Measurements from ENCODE around the gene HADHB.
"Not testable (repeated sequence)": the region's sequence is repeated elsewhere in the genome, so short reads cannot be mapped to it uniquely, and the experiment has no call there.

Gene HADHB

GRCh38 chr2:26318950-26319349 is 74.2 kb downstream of the HADHB start:
- no peak for TF ChIP-seq CTCF (IDR thresholded peaks at IDR 0.05; ENCODE audit: low read depth, low read length)
- no peak for DNase-seq (ENCODE audit: low read depth, low spot score)
- H3K4me3 ChIP-seq (ENCODE audit: low read depth, low read length): no peak overlapping the region
- in situ Hi-C loops (cut with HindIII; ENCODE audit: low sequenced_read_pairs): no loop called here

GRCh38 chr2:26324479-26324878 is 79.7 kb downstream of the HADHB start:
- DNase-seq (ENCODE audit: low read depth, low spot score); in situ Hi-C loops (cut with HindIII; ENCODE audit: low sequenced_read_pairs); H3K4me3 ChIP-seq (ENCODE audit: low read depth, low read length): not testable (repeated sequence)

GRCh38 chr2:26324903-26325302 is 80.2 kb downstream of the HADHB start:
- no peak for TF ChIP-seq CTCF (IDR thresholded peaks at IDR 0.05; ENCODE audit: low read depth, low read length)
- no peak overlapping the region for H3K4me3 ChIP-seq (ENCODE audit: low read depth, low read length)
- in situ Hi-C loops (cut with HindIII; ENCODE audit: low sequenced_read_pairs): no loop called here
- DNase-seq (ENCODE audit: low read depth, low spot score): no peak

- peak; percentile 43 for DNase-seq (ENCODE audit: low read depth, low spot score)
- H3K4me3 ChIP-seq (ENCODE audit: low read depth, low read length): no peak overlapping the region
- in situ Hi-C loops (cut with HindIII; ENCODE audit: low sequenced_read_pairs): no loop called here
Observed at GRCh38 chr2:26325851-26326250, 81.1 kb downstream of the HADHB start.

GRCh38 chr2:26326514-26326913 is 81.8 kb downstream of the HADHB start:
- no peak for TF ChIP-seq CTCF (IDR thresholded peaks at IDR 0.05; ENCODE audit: low read depth, low read length)
- no peak overlapping the region for H3K4me3 ChIP-seq (ENCODE audit: low read depth, low read length)
- in situ Hi-C loops (cut with HindIII; ENCODE audit: low sequenced_read_pairs): no loop called here
- no peak for DNase-seq (ENCODE audit: low read depth, low spot score)

More at GRCh38 chr2:26325851-26326250, 81.1 kb downstream of the HADHB start:
- no peak for TF ChIP-seq CTCF (IDR thresholded peaks at IDR 0.05; ENCODE audit: low read depth, low read length)

- TF ChIP-seq CTCF (IDR thresholded peaks at IDR 0.05; ENCODE audit: low read depth, low read length): no peak
- in situ Hi-C loops (cut with HindIII; ENCODE audit: low sequenced_read_pairs): no loop called here
- no peak overlapping the region for H3K4me3 ChIP-seq (ENCODE audit: low read depth, low read length)
- DNase-seq (ENCODE audit: low read depth, low spot score): no peak
Observed at GRCh38 chr2:26327291-26328272, 82.8 kb downstream of the HADHB start.

GRCh38 chr2:26329083-26329482 is 84.3 kb downstream of the HADHB start:
- DNase-seq (ENCODE audit: low read depth, low spot score); H3K4me3 ChIP-seq (ENCODE audit: low read depth, low read length); in situ Hi-C loops (cut with HindIII; ENCODE audit: low sequenced_read_pairs): not testable (repeated sequence)
